NCI-H2081 treated with DMSO at 0.1 percent for 48 hours (cell line): ENCODE measurements around the gene SESN1.
"Not testable (repeated sequence)": the region's sequence is repeated elsewhere in the genome, so short reads cannot be mapped to it uniquely, and the experiment has no call there.

Source experiments
- DNase-seq: peaks from one replicate; lab custom pipeline; 2025; lab: John Stamatoyannopoulos, UW

SESN1 gene

DNA sequence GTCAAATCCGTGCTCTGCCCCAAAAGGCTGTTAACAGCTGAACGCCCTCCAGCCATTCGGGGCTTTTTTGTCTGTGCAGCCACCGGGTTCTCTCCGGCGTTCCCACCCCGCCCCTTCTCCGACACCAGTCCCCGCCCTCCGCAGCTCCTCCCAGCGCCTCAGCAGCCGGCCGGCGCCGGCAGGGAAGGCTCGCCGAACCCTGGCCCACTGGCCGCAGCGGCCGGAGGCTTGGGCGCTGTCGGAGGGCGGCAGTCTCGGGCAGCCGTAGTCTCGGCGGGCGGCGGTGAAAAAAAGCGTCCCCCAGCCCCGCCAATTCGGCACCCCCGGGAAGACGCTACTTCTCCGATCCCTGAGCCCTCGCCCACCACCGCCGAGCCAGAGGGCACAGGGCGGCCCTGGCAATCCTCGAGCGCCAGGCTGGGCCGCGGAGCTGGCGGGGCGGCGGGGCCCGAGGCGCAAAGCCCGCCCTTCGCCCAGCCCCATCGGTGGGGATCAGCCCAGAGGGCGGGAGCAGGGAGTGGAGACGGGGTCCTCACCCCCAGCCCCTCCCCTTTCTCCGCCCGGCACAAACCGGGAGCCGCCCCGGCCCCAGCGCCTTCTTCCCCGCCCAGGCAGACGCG, at the start of gene SESN1:
TSS of gene SESN1 (minus strand) at position 431 of the 620 bp plus-strand sequence. CDS start 773 bp downstream, outside the sequence.
- no peak for DNase-seq

- DNase-seq = no peak
Measured at GRCh38 chr6:109143191-109143590, 48.5 kb upstream of the SESN1 start.

- not testable (repeated sequence) for DNase-seq
Measured at GRCh38 chr6:109142067-109142466, 47.4 kb upstream of the SESN1 start.

DNA sequence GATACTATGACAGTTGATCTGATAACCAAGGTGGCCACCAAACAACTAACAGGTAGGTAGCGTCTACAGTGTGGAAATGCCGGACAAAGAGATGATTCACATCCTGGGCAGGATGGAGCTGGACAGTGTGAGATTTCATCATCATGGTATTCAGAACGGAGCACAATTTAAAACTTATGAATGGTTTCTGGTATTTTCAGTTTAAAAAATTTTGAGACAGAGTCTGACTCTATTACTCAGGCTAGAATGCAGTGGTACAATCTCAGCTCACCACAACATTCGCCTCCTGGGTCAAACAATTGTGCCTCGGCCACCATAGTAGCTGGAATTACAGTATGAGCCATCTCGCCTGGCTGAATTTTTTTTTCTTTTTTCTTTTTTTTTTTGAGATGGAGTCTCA, 44.5 kb upstream of the SESN1 start:
- no peak for DNase-seq

- not testable (repeated sequence) for DNase-seq
Measured at GRCh38 chr6:109136530-109136929, 41.9 kb upstream of the SESN1 start.

- not testable (repeated sequence) for DNase-seq
Measured at GRCh38 chr6:109136039-109136438, 41.4 kb upstream of the SESN1 start.

DNA sequence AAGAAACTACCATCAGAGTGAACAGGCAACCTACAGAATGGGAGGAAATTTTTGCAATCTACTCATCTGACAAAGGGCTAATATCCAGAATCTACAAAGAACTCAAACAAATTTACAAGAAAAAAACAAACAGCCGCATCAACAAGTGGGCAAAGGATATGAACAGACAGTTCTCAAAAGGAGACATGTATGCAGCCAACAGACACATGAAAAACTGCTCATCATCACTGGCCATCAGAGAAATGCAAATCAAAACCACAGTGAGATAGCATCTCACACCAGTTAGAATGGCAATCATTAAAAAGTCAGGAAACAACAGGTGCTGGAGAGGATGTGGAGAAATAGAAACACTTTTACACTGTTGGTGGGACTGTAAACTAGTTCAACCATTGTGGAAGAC, 41.0 kb upstream of the SESN1 start:
- DNase-seq = not testable (repeated sequence)

- DNase-seq = no peak
Measured at GRCh38 chr6:109130065-109130464, 35.4 kb upstream of the SESN1 start.

- no peak for DNase-seq
Measured at GRCh38 chr6:109125504-109125903, 30.9 kb upstream of the SESN1 start.

GRCh38 chr6:109124219-109124618, 29.6 kb upstream of the SESN1 start:
- no peak for DNase-seq

DNA sequence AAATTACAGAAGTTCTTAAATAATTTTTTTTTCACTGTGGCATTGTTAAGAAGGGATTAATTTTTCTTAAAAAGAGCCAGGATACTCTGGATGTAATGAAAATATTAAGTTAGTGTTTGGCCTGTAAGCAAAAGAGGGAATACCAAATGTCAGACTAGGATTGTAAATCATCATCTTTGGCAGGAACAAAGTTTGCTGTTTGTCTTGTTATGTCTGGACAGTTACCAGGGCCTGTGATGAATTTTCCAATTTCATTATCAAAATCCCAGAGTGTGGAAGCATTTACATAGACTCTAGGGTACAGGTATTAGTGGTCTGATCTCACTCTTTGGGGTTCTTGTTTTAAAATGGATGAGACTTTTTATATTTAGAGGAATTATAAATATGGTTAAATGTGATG, 26.8 kb upstream of the SESN1 start:
- DNase-seq = no peak

- DNase-seq = no peak
Measured at GRCh38 chr6:109118871-109119354, 24.3 kb upstream of the SESN1 start.

DNA sequence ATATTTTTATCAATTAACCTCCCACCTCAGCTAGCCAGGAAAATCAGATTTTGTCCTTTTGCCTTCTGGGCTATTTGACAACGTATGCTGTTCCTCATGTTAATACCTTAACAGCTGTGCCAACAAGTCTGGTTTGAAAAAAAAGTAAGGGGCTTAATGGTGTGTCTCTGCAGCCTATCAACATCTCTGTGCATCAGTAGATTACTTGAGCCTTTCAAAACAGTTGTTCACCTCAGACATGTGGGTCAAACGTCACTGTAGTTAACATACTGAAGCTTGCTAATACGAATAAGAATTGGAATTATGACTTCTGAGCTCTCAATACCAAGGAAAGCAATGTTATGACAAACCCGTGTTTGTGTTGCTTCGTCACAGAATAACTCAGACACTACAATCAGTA, 23.7 kb upstream of the SESN1 start:
- DNase-seq = no peak

DNA sequence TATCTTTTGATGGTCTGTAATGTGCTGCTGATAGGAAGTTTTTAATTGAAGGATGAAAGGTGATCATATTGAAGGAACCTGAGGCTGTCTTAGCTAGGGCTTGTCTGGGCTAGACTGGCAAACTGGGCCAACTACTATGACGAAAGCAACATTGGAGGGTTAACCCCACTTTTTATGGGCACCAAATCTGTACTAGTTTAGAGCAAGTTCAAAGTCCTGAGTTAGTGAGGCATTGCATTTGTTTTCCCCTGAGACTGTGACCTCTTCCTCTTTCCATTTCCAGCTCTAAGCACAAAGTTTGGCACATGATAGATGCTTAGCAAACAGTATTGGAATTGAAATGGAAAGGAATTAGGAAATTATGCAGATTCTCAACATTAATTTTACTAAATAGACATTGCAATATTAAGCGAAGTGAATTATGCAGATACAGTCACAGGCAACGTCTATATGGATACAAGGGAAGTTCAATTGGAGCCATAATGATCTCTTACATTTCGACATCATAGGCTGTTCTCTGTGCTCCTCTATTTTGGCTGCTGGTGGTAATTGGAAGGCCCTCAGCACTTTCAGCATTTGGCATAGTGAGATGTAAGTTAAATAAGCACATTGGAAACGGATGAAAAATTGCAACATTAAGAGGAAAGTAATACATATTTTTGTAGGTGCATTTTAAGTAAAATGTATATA, 22.8 kb upstream of the SESN1 start:
- no peak for DNase-seq

GRCh38 chr6:109112663-109113062, 18.0 kb upstream of the SESN1 start:
- not testable (repeated sequence) for DNase-seq

GRCh38 chr6:109109663-109110062, 15.0 kb upstream of the SESN1 start:
- not testable (repeated sequence) for DNase-seq

GRCh38 chr6:109105681-109106080, 11.0 kb upstream of the SESN1 start:
- DNase-seq = no peak

DNA sequence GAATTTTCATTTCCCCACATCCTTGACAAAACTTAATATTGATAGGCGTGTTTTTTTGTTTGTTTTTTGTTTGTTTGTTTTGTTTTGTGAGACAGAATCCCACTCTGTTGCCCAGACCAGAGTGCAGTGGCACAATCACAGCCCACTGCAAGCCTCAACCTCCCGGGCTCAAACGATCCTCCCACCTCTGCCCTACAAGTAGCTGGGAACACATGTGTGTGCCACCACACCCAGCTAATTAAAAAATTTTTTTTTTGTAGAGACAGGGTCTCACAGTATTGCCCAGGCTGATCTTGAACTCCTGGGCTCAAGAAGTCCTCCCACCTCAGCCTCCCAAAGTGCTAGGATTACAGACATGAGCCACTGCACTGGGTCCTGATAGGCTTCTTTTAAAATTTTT, 9.9 kb upstream of the SESN1 start:
- no peak for DNase-seq

DNA sequence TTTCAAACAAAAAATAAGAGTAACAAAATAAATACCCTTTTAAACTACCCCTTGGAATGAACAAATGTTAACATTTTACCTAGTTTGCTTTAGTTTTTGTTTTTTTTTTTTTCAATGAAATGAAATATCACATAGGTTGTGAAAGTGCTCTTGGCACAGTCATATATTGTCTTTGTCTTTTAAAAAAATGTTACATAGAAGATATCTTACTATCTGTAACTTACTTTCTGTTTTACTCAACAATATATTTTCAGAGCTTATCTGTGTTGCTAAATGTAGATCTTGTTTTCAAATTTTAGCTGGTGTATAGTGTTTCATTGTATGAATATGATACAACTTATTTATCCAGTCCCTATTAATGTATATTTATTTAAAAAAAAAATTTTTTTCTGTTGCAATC, 9.3 kb upstream of the SESN1 start:
- DNase-seq = no peak

DNA sequence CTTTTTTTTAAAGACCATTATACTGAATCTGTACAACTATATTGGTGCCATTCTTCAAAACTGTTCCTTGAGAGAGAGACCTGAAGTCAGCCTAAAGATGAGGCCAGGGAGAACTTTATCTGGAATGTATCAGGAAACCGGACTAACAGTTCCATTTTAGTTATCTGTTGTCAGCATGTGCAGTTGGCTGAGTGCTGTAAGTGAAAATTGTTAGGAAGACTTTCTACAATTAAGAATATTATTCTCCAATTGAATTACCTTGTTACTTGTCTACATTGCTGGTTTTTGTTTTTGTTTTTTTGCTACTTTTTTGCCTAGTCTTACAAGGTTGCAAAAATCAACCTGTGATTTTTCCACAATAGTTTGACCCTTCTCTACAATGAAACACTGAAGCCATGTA, 8.1 kb upstream of the SESN1 start:
- no peak for DNase-seq

GRCh38 chr6:109097661-109098060, 3.0 kb upstream of the SESN1 start:
- DNase-seq = no peak

DNA sequence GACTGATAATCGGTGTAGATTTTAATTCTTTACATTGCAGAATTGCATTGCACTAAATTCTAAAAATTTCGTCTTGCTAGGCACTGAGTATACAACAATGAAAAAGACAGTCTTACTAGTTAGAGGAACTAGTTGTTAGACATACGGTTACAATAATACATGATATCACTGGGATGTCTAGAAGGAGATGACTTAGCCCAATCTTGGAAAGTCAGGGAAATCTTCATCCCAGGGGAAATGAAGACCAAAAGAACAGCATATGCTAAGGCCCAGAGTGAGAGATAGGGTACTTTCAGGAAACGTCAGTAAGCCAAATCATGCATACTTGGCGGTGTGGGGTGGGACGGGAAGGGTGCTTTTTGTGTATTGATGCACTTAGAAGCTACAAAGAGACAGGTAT, 1.6 kb upstream of the SESN1 start:
- DNase-seq = no peak

- no peak for DNase-seq
Measured at GRCh38 chr6:109095835-109096084, 1.1 kb upstream of the SESN1 start.
